NB4 (cell line): Measurements from ENCODE around the gene MMRN2.

Experiments
- DNase-seq: peaks from one replicate; pipeline ENCODE4 v3.0.0; 2010; ENCODE audit warnings: low read depth
- H3K4me3 ChIP-seq: one replicate; pipeline ENCODE4 v1.5.1; 2011; ENCODE audit warnings: mild to moderate bottlenecking, low read depth, low read length, moderate library complexity
- CTCF ChIP-seq: IDR thresholded peaks from one replicate; pipeline ENCODE4 v1.5.1; 2012; ENCODE audit warnings: low read depth, low read length
- MAX ChIP-seq: IDR thresholded peaks from 2 replicates; pipeline ENCODE4 v1.6.1; 2011; ENCODE audit warnings: low read depth, low read length
- MYC ChIP-seq: IDR thresholded peaks from 2 replicates; pipeline ENCODE4 v1.6.1; 2011; ENCODE audit warnings: low read depth, low read length
- POLR2A ChIP-seq: IDR thresholded peaks from 2 replicates; pipeline ENCODE4 v1.6.1; 2011; ENCODE audit warnings: mild to moderate bottlenecking; ENCODE audit not compliant: insufficient read length; ENCODE audit errors: extremely low read depth

The MMRN2 gene

GRCh38 chr10:86965986-86966654, 8.7 kb upstream of the MMRN2 start:
- no peak for TF ChIP-seq POLR2A
- no peak for TF ChIP-seq CTCF
- TF ChIP-seq MAX, result no peak
- no peak for TF ChIP-seq MYC
- no peak for DNase-seq
- H3K4me3 ChIP-seq, result no peak overlapping the region

- no peak for TF ChIP-seq CTCF
- TF ChIP-seq POLR2A, result no peak
- no peak for TF ChIP-seq MYC
- no peak for TF ChIP-seq MAX
- no peak for DNase-seq
- no peak overlapping the region for H3K4me3 ChIP-seq
These were observed 7.4 kb upstream of the MMRN2 start for GRCh38 chr10:86964847-86965190.

- H3K4me3 ChIP-seq, result no peak overlapping the region
- DNase-seq, result peak; percentile 48
- no peak for TF ChIP-seq MYC
- TF ChIP-seq MAX, result no peak
- no peak for TF ChIP-seq CTCF
- TF ChIP-seq POLR2A, result no peak
These were observed 6.8 kb upstream of the MMRN2 start for GRCh38 chr10:86964061-86964846.

- H3K4me3 ChIP-seq, result no peak overlapping the region
- peak; percentile 68 for DNase-seq
- TF ChIP-seq MAX (no peak), POLR2A (no peak), CTCF (no peak), MYC (no peak)
These were observed 6.0 kb upstream of the MMRN2 start for GRCh38 chr10:86963341-86963919.

GRCh38 chr10:86962981-86963310, 5.5 kb upstream of the MMRN2 start:
- no peak overlapping the region for H3K4me3 ChIP-seq
- no peak for DNase-seq
- TF ChIP-seq MAX (no peak), POLR2A (no peak), MYC (no peak), CTCF (no peak)
